ENCODE measurements around the gene PIGL.
"Not testable (repeated sequence)": the region's sequence is repeated elsewhere in the genome, so short reads cannot be mapped to it uniquely, and the experiment has no call there.

Gene PIGL

DNA sequence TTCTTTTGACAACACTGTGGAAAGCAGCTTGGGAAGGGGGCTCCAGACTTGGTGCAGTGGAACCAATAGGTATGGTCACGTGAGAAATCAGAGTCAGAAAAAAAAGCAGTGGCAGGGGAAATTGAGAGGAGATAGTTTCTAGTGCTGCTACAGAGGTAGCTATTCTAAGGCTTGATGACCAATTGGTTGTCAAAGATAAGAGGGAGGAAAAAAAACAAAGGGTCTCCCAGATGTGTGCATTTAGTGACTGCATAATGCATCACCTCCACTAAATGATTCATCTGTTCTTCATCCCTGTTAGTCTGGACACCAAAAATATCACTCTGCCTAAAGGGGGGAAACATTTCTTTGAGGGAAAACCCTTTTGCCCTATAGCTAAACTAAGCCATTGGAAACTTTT lies 56.5 kb downstream of the PIGL start:
- no peak for DNase-seq

DNA sequence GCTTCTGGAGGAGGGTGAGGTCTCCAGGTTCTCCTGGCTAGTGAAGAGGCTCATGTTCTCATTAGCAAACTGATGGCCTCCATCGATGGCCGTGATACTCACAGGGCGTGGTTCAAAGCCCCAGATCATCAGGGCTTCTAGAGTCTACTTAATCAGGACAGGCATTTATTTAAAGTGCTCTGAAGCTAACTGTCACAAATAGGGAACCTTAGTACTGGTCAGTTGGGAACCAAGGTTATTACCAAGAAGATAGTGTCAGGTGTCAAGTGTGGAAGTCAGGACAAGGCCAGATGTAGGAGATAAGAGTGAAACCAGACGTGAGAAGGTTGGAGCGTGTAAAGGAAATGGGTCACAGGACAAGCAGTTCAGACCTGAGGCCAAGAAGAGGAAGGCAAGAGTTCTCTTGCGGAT lies 56.9 kb downstream of the PIGL start:
- DNase-seq: no peak

DNA sequence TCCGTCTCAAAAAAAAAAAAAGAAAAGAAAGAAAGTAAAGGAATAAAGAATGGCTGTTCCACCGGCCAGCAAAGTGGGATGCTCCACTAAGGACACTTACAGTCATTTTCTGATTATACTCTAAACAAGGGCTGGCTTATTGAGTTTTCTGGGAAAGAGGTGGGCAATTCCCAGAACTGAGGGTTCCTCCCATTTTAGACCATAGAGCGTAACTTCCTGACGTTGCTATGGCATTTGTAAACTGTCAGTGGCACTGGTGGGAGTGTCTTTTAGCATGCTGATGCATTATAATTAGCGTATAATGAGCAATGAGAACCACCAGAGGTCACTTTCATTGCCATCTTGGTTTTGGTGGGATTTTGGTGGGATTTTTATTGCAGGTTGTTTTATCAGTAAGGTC lies 58.0 kb downstream of the PIGL start:
- DNase-seq: no peak

DNA sequence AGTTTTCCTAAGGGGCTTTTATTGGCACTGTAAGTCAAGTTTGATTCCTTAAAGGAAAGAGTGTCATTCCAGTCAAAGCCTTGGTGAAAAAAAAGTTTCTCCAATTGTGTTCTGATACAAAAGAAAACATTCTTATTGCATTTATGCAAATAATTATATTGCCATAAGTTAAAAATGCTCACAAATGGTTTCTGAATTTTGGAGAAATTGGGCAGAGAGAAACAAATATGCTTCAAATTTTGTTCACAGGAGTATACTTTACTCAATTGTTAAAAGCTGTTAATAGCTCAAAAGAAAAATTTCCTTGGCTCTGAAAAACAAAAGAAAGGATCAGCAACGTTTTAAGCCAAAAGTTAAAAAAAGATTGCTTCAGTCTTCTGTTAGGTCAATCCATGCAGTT lies 60.2 kb downstream of the PIGL start:
- DNase-seq: no peak

DNA sequence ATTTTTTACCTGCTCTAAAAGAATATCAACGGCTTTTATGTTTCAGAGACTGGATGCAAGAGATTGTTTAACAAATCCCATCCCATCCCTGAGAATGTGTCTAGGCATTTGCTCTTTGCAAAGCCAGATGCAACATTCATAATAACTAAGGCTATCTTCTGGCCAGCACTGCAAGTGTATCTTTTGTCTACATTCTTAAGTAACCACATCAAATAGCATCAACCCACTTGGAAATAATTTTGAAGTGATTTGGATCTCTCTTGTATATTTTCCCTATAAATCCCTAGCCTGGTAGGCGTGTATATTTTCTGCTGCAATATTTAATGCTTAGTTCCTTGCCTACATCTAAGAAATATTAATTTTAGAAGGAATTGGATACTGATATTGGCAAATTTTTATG lies 64.3 kb downstream of the PIGL start:
- DNase-seq: no peak

DNA sequence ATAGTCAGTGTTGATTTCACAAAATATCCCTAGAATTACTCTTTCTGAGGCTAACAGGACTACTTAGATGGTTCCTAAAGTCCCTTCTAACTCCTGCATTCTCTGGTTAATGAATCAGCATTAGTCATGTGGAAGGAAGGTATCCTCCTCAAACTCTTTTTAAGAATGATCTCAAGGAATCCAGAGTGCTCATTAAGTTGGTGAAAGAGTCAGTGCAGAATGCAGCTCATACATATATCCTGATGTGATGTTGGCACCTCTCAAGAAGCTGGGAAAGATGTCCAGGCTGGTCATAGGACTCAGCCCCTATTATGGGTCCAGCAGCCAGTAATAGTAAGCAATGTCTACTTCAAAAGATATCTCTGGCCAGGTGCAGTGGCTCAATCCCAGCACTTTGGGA lies 65.5 kb downstream of the PIGL start:
- no peak for DNase-seq

DNA sequence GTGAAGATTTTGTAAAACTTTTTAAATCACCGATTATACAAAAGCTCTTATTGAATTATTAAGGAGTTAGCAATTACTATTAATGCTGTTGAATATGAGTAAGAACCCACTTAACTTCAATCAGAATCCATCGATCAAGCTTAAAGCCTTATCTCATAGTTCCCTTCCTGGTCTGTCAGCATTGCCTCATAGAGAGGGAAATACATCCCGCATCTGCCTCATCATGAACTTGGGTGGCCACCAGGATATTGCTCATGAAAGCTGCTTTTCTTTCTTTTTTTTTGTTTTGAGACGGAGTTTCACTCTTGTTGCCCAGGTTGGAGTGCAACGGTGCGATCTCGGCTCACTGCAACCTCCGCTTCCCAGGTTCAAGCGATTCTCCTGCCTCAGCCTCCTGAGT lies 66.7 kb downstream of the PIGL start:
- no peak for DNase-seq

DNA sequence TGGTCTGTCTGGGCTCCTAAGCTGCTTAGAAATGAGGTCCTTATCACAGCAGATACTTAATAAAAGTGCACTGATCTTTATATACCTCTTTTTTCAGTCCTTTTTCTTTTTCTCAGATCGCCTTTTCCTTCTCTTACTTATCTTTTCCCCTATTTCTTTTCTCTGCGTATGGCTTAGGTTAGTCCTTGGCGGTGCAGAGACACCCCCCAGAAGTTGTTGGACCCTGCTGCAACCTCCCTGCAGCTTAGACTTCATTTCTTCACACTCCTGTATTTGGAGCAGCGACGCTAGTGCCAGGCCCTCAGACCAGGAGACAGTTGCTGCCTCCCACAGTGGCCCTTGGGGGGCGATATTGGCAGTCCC lies 68.6 kb downstream of the PIGL start:
- DNase-seq: no peak

DNA sequence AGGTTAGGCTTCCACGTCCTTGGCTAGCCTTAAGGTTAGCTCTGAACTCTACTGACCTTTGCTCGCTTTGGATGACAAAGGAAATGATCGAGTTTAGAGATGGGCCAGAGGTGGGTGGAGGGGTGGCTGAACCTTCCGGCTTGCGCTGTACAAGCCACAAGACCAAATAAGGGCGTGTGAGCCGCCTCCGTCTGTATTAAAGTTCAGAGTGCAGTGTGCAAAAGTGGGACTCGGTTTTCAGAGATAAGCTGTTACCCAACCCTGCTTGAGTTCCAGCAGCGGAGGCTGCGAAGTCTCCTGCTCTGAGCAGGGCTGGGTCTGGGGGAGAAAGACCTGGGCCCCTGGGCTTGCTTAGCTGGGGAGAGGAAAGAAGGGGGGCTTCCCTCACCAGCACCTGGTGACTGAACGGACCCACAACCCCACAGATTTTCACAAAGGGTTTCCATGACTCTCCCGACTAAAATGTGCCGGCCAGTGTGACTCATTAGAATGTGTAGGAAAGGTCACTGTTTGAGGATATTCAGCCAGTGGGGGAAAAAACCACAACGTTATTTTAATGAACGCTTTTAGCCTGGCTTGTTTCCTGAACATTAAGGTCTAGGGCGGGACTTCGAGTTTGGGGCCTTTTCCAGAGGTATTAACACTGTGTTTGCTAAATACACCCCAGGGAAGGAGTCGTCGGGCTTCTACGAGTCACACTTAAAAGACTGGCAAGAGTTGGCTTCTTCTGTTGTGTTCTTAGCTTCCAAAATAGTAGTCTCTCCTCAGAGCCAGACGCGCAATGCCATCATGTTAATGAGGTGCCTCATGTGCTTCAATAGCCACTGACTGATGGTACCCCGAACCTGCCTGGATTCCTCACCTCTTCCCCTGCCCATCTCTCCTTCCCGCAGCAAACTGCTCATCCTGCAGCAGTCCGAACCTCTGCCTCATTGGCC lies 69.3 kb downstream of the PIGL start:
- DNase-seq: peak in 7 of 51 donors; percentile 5 to 40 (median 19)

DNA sequence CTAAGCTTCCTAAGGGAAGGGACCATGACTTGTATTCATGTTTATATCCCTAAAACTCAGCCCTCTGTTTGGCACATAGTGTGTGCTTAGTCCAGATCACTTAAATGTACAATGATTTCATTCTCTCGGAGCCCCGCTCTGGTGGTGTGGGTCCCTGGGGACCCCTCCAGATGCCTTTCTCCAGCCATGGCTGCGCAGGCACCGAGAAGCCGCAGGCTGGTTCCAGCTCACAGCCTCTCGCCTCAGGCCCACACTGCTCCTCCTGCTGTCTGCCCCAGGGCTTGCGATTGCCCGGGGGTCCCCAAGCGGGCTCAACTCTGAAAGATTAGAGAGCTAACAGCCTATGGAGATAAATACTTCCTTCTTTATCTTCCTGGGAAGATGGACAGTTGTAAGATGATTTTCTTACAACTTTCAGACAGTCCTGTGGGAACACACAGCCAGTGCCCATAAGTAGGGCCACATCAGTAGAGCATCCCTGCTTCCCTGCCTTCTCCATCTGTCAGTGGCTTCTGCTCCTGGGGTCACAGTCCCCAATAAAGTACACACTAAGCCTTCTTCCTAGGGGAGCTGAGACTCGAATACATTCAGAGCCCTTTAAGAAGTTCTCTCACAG lies 70.0 kb downstream of the PIGL start:
- no peak for DNase-seq

DNA sequence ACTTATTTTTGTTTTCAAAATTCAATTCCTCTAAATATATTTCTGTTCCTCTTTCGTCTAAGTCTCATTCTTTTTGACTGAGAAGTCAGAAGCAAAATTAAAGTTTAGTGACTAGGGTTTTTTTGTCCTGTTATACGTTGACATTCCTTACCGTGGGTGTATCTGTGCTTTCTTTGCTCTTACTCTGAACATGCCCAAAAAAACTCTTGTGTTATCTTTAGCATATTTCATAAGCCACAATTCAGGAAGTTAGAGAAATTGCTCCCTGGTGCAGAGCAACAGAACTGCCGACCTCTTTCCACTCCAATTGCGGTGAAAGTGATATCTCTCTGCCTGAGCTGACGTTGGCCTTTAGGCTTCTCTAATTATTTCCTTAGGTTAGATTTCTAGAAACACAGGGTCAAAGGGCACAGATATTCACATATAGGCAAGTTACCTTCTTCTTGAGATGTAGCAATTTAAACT lies 70.6 kb downstream of the PIGL start:
- DNase-seq: no peak

DNA sequence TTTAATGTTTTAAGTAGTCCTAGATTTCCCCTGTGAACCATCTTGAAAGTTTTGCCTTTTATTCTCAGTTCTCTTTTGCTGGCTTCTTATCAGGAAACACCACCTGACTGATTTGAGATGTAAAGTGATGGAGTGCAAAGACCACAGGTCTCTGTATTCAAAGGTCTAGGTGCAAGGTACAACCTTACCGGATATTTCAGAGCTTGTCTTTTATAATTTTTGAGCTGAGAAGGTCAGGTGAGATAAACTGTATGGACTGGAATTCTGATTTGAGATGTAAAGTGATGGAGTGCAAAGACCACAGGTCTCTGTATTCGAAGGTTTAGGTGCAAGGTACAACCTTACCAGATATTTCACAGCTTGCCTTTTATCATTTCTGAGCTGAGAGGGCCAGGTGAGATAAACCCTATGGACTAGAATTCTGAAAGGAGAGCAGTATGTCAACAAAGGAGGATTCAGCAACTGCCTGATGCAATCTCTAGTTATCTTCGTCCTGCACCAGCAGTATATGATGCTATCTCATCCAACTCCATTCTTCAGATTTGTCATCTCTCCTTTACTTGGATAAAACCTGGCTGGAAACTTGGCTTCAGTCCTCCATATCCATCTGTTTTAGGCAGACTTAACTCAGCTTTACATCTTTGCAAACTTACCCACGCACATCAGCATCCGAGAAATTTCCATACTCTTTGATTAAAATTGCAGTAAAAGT lies 72.0 kb downstream of the PIGL start:
- DNase-seq: no peak

DNA sequence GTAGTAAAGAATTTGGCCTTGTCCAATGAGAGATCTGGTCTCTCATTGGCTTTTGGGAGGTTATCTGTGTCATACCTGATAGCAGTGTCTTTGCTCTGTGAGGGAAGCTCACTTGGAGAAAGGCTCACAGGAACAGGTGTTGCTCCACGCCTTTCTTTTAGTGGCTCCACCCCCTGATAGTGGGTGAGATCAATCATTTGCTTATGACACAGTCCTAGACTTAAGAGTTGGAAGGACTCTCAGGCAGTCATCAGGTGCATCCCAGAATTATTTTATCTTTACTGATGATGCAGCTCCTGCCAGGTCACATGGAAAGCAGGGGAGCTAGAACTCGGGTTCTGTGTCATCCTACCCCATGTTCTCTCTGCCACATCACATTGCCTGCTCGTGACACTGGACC lies 76.9 kb downstream of the PIGL start:
- no peak for DNase-seq

DNA sequence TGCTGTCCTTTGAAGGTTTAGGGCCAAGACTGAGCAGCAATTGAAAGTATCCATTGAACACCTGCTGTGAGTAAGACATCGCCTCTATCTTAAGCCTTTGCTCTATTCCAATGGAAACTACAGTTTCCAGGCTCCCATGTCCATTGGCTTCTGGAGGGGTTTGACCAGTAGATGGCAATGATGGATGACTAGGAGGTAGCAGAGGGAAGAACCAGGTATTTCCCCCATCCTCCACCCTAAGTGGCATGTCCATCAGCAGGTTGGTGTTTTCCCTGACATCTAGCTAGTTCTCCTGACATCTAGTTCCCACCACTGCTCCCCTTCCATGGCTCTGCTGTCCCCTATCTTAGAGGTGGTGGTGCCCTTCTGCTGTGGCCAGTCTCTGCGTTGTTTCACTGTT lies 77.5 kb downstream of the PIGL start:
- DNase-seq: no peak

DNA sequence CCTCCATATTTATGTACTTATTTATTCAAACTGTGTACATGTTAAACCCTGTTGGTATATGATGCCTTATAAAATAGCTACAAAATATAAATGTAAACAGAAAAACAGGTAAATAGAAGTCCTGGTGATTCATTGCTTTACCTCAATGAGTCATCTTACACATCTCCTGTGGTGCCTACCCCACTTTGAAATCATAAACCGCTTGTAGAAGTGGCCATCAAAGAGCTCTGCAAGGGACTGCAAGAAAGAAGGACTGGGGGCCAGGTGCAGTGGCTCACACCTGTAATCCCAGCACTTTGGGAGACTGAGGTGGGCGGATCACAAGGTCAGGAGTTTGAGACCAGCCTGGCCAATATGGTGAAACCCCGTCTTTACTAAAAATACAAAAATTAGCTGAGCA lies 79.1 kb downstream of the PIGL start:
- not testable (repeated sequence) for DNase-seq

DNA sequence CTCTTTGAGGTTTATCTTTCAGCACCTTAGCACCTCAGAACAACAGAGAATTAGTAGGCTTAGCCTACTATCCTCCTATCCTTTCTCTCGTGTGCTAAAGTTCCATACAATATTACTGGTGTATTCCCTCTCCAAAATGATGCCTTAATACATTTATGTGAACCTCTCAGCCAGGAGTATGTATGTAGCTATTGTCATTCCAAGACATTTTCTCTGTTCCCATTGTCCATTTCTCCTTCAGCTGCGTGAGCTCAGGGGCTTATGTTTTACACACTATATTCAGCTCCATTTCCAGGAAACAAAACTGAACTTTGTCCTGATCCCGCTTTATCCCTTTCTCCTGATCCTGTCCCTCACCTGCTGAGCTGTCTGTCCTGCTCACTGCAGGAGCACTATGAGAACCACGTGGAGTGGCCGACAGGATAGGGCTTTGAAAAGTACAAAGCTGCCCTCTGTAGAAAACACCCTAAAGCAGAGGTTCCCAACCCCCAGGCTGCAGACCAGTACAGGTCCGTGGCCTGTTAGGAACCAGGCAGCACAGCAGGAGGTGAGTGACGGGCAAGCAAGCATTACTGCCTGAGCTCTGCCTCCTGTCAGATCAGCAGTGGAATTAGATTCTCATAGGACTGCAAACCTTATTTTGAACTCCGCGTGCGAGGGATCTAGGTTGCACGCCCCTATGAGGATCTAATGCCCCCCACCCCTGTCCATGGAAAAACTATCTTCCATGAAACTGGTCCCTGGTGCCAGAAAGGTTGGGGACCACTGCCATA lies 80.5 kb downstream of the PIGL start:
- no peak for DNase-seq

DNA sequence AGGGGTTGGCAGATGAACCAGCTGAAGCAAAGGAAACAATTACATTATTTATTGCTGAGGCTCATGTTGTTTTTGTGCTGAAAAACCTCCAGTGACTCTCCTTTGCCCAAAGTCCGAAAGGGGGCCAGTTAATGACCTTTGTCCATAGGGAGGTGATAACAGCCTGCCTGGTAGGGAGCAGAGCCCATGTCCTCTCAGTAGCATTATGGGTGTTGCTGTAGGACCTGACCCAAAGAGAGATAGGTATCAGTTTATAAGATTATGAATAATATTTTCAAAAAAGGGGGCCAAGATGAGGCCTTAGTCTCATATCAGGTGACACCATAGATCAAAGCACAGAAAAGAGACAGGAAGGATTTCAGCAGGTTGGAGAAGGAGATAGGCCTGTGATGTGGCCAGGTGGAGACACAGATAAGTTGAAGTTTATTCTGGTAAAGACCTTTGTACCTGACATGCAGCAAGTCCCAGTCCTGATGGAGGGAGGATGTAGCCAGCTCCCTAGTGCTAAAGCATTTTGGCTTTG lies 81.2 kb downstream of the PIGL start:
- no peak for DNase-seq

DNA sequence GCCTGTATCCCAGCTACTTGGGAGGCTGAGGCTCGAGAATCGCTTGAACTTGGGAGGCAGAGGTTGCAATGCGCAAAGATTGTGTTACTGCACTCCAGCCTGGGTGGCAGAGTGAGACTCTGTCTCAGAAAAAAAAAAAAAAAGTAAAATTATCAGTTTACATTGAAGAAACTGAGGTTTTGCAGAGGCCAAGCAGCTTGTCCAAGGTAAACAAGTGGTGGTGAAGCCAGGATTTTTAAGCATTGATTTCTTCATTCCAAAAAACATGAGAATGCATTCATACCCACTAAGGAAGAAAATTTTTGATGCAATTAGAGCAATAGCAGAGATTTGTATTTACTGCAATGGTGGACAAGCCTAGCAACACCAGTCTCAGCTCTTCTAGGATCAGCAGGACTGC lies 83.5 kb downstream of the PIGL start:
- no peak for DNase-seq

DNA sequence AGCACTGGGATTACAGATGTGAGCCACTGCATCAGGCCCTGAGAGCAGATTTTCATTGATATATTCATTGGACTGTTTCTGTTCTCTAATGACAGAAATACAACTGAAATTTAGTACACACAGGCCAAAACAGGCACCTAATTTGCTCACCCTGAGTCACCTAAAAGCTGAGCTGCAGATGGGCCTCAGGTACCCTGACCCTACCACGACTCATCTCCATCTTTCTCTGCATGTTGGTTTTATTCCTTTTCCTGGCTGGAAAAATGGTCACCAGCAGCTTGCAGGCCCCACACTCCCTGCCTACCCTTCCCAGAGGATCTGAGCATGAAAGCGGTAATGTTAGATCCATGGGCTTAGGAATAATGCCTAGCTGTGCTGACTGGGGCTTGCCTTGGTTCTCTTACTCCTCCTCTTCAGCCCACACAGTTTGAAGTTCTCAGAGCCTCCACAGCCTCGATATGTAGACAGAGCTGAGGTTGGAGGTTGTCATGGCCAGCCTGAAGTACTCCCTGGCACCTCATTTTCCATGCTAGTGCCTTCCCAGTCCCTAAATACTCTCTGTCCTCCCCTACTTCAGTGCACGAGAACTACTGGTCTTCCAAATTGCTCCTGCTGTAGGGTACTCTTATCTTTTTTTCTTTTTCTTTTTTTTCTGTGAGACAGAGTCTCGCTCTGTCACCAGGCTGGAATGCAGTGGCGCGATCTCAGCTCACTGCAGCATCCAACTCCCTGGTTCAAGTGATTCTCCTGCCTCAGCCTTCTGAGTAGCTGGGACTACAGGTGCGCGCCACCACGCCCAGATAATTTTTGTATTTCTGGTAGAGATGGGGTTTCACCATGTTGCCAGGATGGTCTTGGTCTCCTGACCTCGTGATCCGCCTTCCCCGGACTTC lies 85.2 kb downstream of the PIGL start:
- DNase-seq: no peak

DNA sequence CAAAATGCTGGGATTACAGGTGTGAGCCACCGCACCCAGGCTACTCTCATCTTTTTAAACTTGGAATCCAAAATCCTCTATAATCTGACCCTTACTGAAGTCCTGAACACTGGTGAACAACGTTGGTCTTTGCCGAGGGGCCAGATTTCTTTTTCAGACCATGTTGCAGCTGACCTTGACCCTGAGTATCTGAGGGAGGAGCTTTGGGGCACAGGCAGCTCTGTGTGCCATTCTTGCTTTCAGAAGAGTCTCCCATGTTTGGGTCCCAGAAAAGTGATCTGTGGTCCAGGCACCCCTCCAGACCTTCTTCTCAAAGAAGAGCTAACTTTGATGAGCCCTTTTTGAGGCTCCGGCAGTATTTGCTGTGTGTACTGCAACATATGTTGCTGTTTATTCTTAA lies 85.8 kb downstream of the PIGL start:
- no peak for DNase-seq
